Measurements from ENCODE around the gene LRCH1.

The LRCH1 gene

GRCh38 chr13:46521921-46522747 lies 30.8 kb upstream of the LRCH1 start:
- H3K4me3 ChIP-seq (ENCODE audit: low read depth, low read length) = no peak overlapping the region
- no peaks in the 10 kb centered on the region for H3K27me3 ChIP-seq (ENCODE audit: control insufficient read depth, insufficient read depth, low read length)
- peaks cover 2% of the 10 kb centered on the region; the same call in 1 of the 2 replicates for H3K9me3 ChIP-seq (ENCODE audit: control insufficient read depth, insufficient read depth, low read length)
- H3K9ac ChIP-seq (ENCODE audit: low read depth, low read length) = no peak overlapping the region
- H3K36me3 ChIP-seq (ENCODE audit: control insufficient read depth, insufficient read depth, low read length) = no peaks in the 10 kb centered on the region
- peaks cover 4% of the 10 kb centered on the region; the same call in 1 of the 2 replicates for H3K4me1 ChIP-seq (ENCODE audit: control insufficient read depth, insufficient read depth, low read length)
- no peak overlapping the region for H3K27ac ChIP-seq (ENCODE audit: low read depth, low read length)

GRCh38 chr13:46522748-46523030 lies 30.3 kb upstream of the LRCH1 start:
- Histone ChIP-seq H3K9me3 (ENCODE audit: control insufficient read depth, insufficient read depth, low read length) (peaks cover 2% of the 10 kb centered on the region; the same call in 1 of the 2 replicates), H3K36me3 (ENCODE audit: control insufficient read depth, insufficient read depth, low read length) (no peaks in the 10 kb centered on the region), H3K27ac (ENCODE audit: low read depth, low read length) (no peak overlapping the region), H3K9ac (ENCODE audit: low read depth, low read length) (no peak overlapping the region), H3K4me1 (ENCODE audit: control insufficient read depth, insufficient read depth, low read length) (no peaks in the 10 kb centered on the region), H3K27me3 (ENCODE audit: control insufficient read depth, insufficient read depth, low read length) (no peaks in the 10 kb centered on the region), H3K4me3 (ENCODE audit: low read depth, low read length) (no peak overlapping the region)

- Histone ChIP-seq H3K27ac (ENCODE audit: low read depth, low read length) (no peak overlapping the region), H3K4me1 (ENCODE audit: control insufficient read depth, insufficient read depth, low read length) (no peaks in the 10 kb centered on the region), H3K9ac (ENCODE audit: low read depth, low read length) (no peak overlapping the region), H3K27me3 (ENCODE audit: control insufficient read depth, insufficient read depth, low read length) (no peaks in the 10 kb centered on the region), H3K36me3 (ENCODE audit: control insufficient read depth, insufficient read depth, low read length) (no peaks in the 10 kb centered on the region), H3K4me3 (ENCODE audit: low read depth, low read length) (no peak overlapping the region), H3K9me3 (ENCODE audit: control insufficient read depth, insufficient read depth, low read length) (peaks cover 2% of the 10 kb centered on the region; the same call in 1 of the 2 replicates)
Measured at GRCh38 chr13:46523972-46524752, 28.8 kb upstream of the LRCH1 start.

- no peaks in the 10 kb centered on the region for H3K27me3 ChIP-seq (ENCODE audit: control insufficient read depth, insufficient read depth, low read length)
- H3K4me3 ChIP-seq (ENCODE audit: low read depth, low read length) = no peak overlapping the region
- no peak overlapping the region for H3K27ac ChIP-seq (ENCODE audit: low read depth, low read length)
- no peaks in the 10 kb centered on the region for H3K4me1 ChIP-seq (ENCODE audit: control insufficient read depth, insufficient read depth, low read length)
- no peaks in the 10 kb centered on the region for H3K36me3 ChIP-seq (ENCODE audit: control insufficient read depth, insufficient read depth, low read length)
- H3K9ac ChIP-seq (ENCODE audit: low read depth, low read length) = no peak overlapping the region
- H3K9me3 ChIP-seq (ENCODE audit: control insufficient read depth, insufficient read depth, low read length) = peaks cover 2% of the 10 kb centered on the region; the same call in 1 of the 2 replicates
Measured at GRCh38 chr13:46526100-46526735, 26.8 kb upstream of the LRCH1 start.

GRCh38 chr13:46526740-46527139 lies 26.2 kb upstream of the LRCH1 start:
- H3K9me3 ChIP-seq (ENCODE audit: control insufficient read depth, insufficient read depth, low read length) = no peaks in the 10 kb centered on the region
- no peak overlapping the region for H3K27ac ChIP-seq (ENCODE audit: low read depth, low read length)
- H3K36me3 ChIP-seq (ENCODE audit: control insufficient read depth, insufficient read depth, low read length) = no peaks in the 10 kb centered on the region
- no peak overlapping the region for H3K9ac ChIP-seq (ENCODE audit: low read depth, low read length)
- no peaks in the 10 kb centered on the region for H3K27me3 ChIP-seq (ENCODE audit: control insufficient read depth, insufficient read depth, low read length)
- no peaks in the 10 kb centered on the region for H3K4me1 ChIP-seq (ENCODE audit: control insufficient read depth, insufficient read depth, low read length)
- H3K4me3 ChIP-seq (ENCODE audit: low read depth, low read length) = no peak overlapping the region

- Histone ChIP-seq H3K27me3 (ENCODE audit: control insufficient read depth, insufficient read depth, low read length) (no peaks in the 10 kb centered on the region), H3K9ac (ENCODE audit: low read depth, low read length) (no peak overlapping the region), H3K36me3 (ENCODE audit: control insufficient read depth, insufficient read depth, low read length) (no peaks in the 10 kb centered on the region), H3K27ac (ENCODE audit: low read depth, low read length) (no peak overlapping the region), H3K4me3 (ENCODE audit: low read depth, low read length) (no peak overlapping the region), H3K4me1 (ENCODE audit: control insufficient read depth, insufficient read depth, low read length) (no peaks in the 10 kb centered on the region), H3K9me3 (ENCODE audit: control insufficient read depth, insufficient read depth, low read length) (no peaks in the 10 kb centered on the region)
Measured at GRCh38 chr13:46527237-46527636, 25.7 kb upstream of the LRCH1 start.

GRCh38 chr13:46529216-46529919 lies 23.6 kb upstream of the LRCH1 start:
- no peaks in the 10 kb centered on the region for H3K4me1 ChIP-seq (ENCODE audit: control insufficient read depth, insufficient read depth, low read length)

GRCh38 chr13:46530084-46530935 lies 22.7 kb upstream of the LRCH1 start:
- Histone ChIP-seq H3K36me3 (ENCODE audit: control insufficient read depth, insufficient read depth, low read length) (no peaks in the 10 kb centered on the region), H3K9ac (ENCODE audit: low read depth, low read length) (no peak overlapping the region), H3K4me1 (ENCODE audit: control insufficient read depth, insufficient read depth, low read length) (no peaks in the 10 kb centered on the region), H3K9me3 (ENCODE audit: control insufficient read depth, insufficient read depth, low read length) (no peaks in the 10 kb centered on the region), H3K27me3 (ENCODE audit: control insufficient read depth, insufficient read depth, low read length) (no peaks in the 10 kb centered on the region), H3K4me3 (ENCODE audit: low read depth, low read length) (no peak overlapping the region), H3K27ac (ENCODE audit: low read depth, low read length) (no peak overlapping the region)

More at GRCh38 chr13:46529216-46529919, 23.6 kb upstream of the LRCH1 start:
- H3K9me3 ChIP-seq (ENCODE audit: control insufficient read depth, insufficient read depth, low read length) = no peaks in the 10 kb centered on the region
- no peaks in the 10 kb centered on the region for H3K36me3 ChIP-seq (ENCODE audit: control insufficient read depth, insufficient read depth, low read length)
- no peaks in the 10 kb centered on the region for H3K27me3 ChIP-seq (ENCODE audit: control insufficient read depth, insufficient read depth, low read length)
- no peak overlapping the region for H3K9ac ChIP-seq (ENCODE audit: low read depth, low read length)
- H3K27ac ChIP-seq (ENCODE audit: low read depth, low read length) = no peak overlapping the region
- no peak overlapping the region for H3K4me3 ChIP-seq (ENCODE audit: low read depth, low read length)

- Histone ChIP-seq H3K4me1 (ENCODE audit: control insufficient read depth, insufficient read depth, low read length) (no peaks in the 10 kb centered on the region), H3K27ac (ENCODE audit: low read depth, low read length) (no peak overlapping the region), H3K9ac (ENCODE audit: low read depth, low read length) (no peak overlapping the region), H3K9me3 (ENCODE audit: control insufficient read depth, insufficient read depth, low read length) (no peaks in the 10 kb centered on the region), H3K4me3 (ENCODE audit: low read depth, low read length) (no peak overlapping the region), H3K27me3 (ENCODE audit: control insufficient read depth, insufficient read depth, low read length) (no peaks in the 10 kb centered on the region), H3K36me3 (ENCODE audit: control insufficient read depth, insufficient read depth, low read length) (no peaks in the 10 kb centered on the region)
Measured at GRCh38 chr13:46531953-46532352, 21.0 kb upstream of the LRCH1 start.

- H3K9me3 ChIP-seq (ENCODE audit: control insufficient read depth, insufficient read depth, low read length) = no peaks in the 10 kb centered on the region
- H3K36me3 ChIP-seq (ENCODE audit: control insufficient read depth, insufficient read depth, low read length) = no peaks in the 10 kb centered on the region
- no peaks in the 10 kb centered on the region for H3K4me1 ChIP-seq (ENCODE audit: control insufficient read depth, insufficient read depth, low read length)
- H3K27ac ChIP-seq (ENCODE audit: low read depth, low read length) = no peak overlapping the region
- no peak overlapping the region for H3K9ac ChIP-seq (ENCODE audit: low read depth, low read length)
- no peak overlapping the region for H3K4me3 ChIP-seq (ENCODE audit: low read depth, low read length)
- no peaks in the 10 kb centered on the region for H3K27me3 ChIP-seq (ENCODE audit: control insufficient read depth, insufficient read depth, low read length)
Measured at GRCh38 chr13:46535002-46535401, 18.0 kb upstream of the LRCH1 start.
